Mesothelial cell of epicardium (in vitro differentiated cells): ENCODE data around the gene SEC22A. TPM values are rescaled to one million over a fixed set of nuclear protein-coding genes. Genes with fewer than 3 reads are reported as not detected.
A peak's percentile ranks its signal among the peaks of the same experiment; 100 is the strongest.

Source experiments
- DNase-seq, 2 experiments: peaks; one replicate each; pipeline ENCODE4 v3.0.0; 2021; ENCODE audit warnings: low spot score in 2 of 2; ENCODE audit not compliant: unreplicated experiment in 2 of 2
- H3K27ac Mint-ChIP-seq: 2 replicates; pipeline ENCODE4 v1.8.0; 2021; ENCODE audit warnings: mixed read lengths
- H3K27me3 Mint-ChIP-seq: 2 replicates; pipeline ENCODE4 v1.8.0; 2021; ENCODE audit warnings: low read depth, mixed read lengths
- H3K36me3 Mint-ChIP-seq: 2 replicates; pipeline ENCODE4 v1.8.0; 2021; ENCODE audit warnings: mixed read lengths
- H3K4me1 Mint-ChIP-seq: 2 replicates; pipeline ENCODE4 v1.8.0; 2021; ENCODE audit warnings: mixed read lengths
- H3K4me3 Mint-ChIP-seq: 2 replicates; pipeline ENCODE4 v1.8.0; 2021; ENCODE audit warnings: mild to moderate bottlenecking, moderate library complexity, mixed read lengths
- H3K9me3 Mint-ChIP-seq: 2 replicates; pipeline ENCODE4 v1.8.0; 2021; ENCODE audit warnings: mixed read lengths
- CTCF ChIP-seq: fragments of 200-600 bp; sonication (generic); IDR thresholded peaks from one replicate; pipeline ENCODE4 v1.5.0; 2021; ENCODE audit warnings: antibody characterized with exemption; ENCODE audit not compliant: unreplicated experiment
- total RNA-seq: library from RNA; stranded (reverse); gene quantifications from 3 replicates; pipeline ENCODE4 v1.2.1, GENCODE V29; 2021

Gene SEC22A
- total RNA-seq, 1 donor from 2014 or later, result 16.3 TPM

- Mint-ChIP-seq H3K9me3 (peaks cover 10% of the 10 kb centered on the region), H3K36me3 (no peaks in the 10 kb centered on the region), H3K4me3 (no peak overlapping the region), H3K4me1 (no peaks in the 10 kb centered on the region), H3K27me3 (peaks cover 4% of the 10 kb centered on the region), H3K27ac (no peak overlapping the region)
- no peak for TF ChIP-seq CTCF
- DNase-seq, result no peak
These were observed 15.0 kb upstream of the SEC22A start for GRCh38 chr3:123186695-123187094.

GRCh38 chr3:123188058-123188457 lies 13.7 kb upstream of the SEC22A start:
- Mint-ChIP-seq H3K27me3 (peaks cover 4% of the 10 kb centered on the region), H3K4me3 (no peak overlapping the region), H3K27ac (no peak overlapping the region), H3K4me1 (no peaks in the 10 kb centered on the region), H3K36me3 (no peaks in the 10 kb centered on the region), H3K9me3 (no peaks in the 10 kb centered on the region)
- TF ChIP-seq CTCF, result no peak
- DNase-seq, result no peak

GRCh38 chr3:123193448-123194101 lies 8.2 kb upstream of the SEC22A start:
- Mint-ChIP-seq H3K27ac (no peak overlapping the region), H3K9me3 (peaks cover 14% of the 10 kb centered on the region), H3K4me3 (no peak overlapping the region), H3K36me3 (no peaks in the 10 kb centered on the region), H3K4me1 (no peaks in the 10 kb centered on the region), H3K27me3 (peaks cover 2% of the 10 kb centered on the region)
- no peak for TF ChIP-seq CTCF
- DNase-seq, result no peak

GRCh38 chr3:123194552-123194951 lies 7.2 kb upstream of the SEC22A start:
- no peak for DNase-seq
- Mint-ChIP-seq H3K4me1 (no peaks in the 10 kb centered on the region), H3K27me3 (peaks cover 2% of the 10 kb centered on the region), H3K9me3 (peaks cover 19% of the 10 kb centered on the region), H3K27ac (no peak overlapping the region), H3K36me3 (no peaks in the 10 kb centered on the region), H3K4me3 (no peak overlapping the region)
- TF ChIP-seq CTCF, result no peak

- no peak overlapping the region for H3K27ac Mint-ChIP-seq
- no peaks in the 10 kb centered on the region for H3K36me3 Mint-ChIP-seq
- no peak for TF ChIP-seq CTCF
- H3K27me3 Mint-ChIP-seq, result peaks cover 2% of the 10 kb centered on the region
- peaks cover 19% of the 10 kb centered on the region for H3K9me3 Mint-ChIP-seq
- peaks cover 7% of the 10 kb centered on the region for H3K4me1 Mint-ChIP-seq
- no peak overlapping the region for H3K4me3 Mint-ChIP-seq
- DNase-seq, result no peak
These were observed 3.4 kb upstream of the SEC22A start for GRCh38 chr3:123198372-123198771.

GRCh38 chr3:123201223-123201556 lies 553 bp upstream of the SEC22A start:
- no peak for DNase-seq
- Mint-ChIP-seq H3K4me1 (peaks cover 7% of the 10 kb centered on the region), H3K27ac (peak overlapping the region; percentile 99), H3K9me3 (peaks cover 19% of the 10 kb centered on the region), H3K4me3 (peak overlapping the region; percentile 92), H3K27me3 (peaks cover 2% of the 10 kb centered on the region), H3K36me3 (no peaks in the 10 kb centered on the region)
- no peak for TF ChIP-seq CTCF
